Measurements from ENCODE around the gene CCNJL.

Gene CCNJL

DNA sequence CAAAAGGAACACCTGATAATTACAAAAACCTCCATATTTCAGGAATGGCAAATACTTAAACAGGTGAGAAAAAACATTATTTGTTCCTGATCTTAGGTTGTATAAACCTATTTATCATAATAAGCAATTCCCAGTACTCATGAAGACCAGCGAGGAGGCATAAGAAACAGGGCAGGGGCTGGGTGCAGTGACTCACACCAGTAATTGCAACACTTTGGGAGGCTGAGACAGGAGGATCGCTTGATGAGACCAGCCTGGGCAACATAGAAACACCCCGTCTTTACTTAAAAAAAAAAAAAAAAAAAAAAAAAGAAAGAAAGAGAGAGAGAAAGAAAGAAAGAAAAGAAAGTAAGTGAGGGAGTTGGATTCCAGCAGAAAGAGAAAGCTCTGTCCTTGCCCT is 21.6 kb downstream of the CCNJL start:
- no peak for DNase-seq (ENCODE audit: low read depth)

DNA sequence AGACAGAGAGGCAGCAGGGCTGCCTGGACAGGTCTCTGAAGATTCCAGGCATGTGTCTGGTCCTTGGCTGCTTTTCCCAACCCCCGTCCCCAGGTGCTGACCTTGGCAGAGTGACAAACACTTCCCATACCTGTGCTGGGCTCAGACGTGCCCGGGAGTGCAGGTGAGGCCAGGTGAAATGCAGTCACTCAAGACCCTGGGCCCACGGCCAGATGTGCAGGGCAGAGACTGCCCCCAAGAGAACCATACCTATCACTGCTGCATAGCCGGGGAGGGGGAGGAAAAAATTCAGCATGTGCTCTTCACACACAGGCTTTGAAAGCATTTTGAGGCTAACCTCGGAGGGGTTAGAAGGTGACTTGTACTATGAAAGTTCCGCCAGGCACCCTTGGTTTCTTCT is 22.6 kb downstream of the CCNJL start:
- no peak for DNase-seq (ENCODE audit: low read depth)

GRCh38 chr5:160289356-160289651 is 23.1 kb downstream of the CCNJL start:
- no peak for DNase-seq (ENCODE audit: low read depth)

- no peak for DNase-seq (ENCODE audit: low read depth)
Observed at GRCh38 chr5:160287378-160288051, 24.8 kb downstream of the CCNJL start.

DNA sequence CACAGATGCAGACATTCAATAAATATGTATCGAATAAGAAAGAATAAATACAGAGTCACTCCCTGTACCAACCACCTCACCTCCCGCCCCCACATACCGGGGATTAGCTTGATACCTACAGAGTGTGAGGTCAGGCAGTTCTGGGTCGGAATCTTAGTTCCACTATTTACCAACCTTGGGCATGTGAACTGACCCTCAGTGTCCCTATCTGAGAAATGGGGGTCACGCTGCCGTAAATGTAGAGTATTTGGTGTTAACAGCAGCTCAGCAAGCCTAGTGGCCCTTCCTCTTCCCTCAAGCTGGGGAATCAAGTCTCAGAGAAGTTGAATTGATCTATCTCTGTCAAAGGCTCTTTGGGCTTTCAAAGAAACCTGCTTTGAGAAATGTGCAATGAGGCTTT is 25.4 kb downstream of the CCNJL start:
- no peak for DNase-seq (ENCODE audit: low read depth)

DNA sequence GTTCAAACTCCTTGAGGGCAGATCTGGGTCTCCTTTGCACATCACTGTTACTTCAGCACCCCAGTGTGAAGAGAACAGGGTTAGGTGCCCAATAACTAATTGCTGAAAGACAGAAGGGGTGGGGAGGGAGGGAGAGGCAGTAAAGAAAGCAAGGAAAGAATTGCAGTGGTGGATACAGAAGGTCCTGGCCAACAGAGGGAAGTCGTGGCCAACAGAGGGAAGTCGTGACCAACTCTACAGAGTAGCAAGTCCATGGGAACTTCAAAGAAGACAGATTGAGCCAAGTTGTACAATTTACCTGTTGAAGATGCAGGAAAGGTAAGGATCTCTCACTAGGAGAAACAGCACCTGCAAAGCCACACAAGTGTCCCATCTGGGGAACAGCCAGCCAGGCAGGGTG is 27.0 kb downstream of the CCNJL start:
- no peak for DNase-seq (ENCODE audit: low read depth)

DNA sequence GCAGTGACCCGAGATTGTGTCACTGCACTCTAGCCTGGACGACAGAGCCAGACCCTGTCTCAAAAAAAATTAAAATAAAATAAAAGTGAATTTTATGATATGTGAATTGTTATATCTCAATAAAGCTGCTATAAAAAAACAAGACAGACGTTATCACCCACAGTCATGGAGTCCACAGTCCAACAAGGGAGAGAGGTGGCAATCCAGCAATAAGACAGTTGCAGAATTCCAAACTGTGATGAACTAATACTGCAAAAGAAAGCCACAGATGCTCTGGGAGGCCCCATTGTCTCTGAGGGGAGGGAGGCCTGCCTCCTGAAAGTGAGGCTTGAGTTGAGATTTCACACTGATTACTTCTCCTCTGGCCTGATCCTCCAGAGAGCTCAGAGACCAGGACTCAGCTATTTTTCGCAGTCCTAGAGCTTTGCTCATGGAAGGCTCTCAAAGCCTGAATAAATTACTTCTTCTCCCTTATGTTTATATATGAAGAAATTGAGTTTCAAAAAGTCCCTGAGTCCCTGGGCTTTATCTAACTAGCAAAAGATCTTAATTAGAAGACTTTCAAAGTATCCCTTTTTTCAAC is 28.0 kb downstream of the CCNJL start:
- no peak for DNase-seq (ENCODE audit: low read depth)

- DNase-seq (ENCODE audit: low read depth), result no peak
Observed at GRCh38 chr5:160281275-160281674, 31.1 kb downstream of the CCNJL start.

- DNase-seq (ENCODE audit: low read depth), result no peak
Observed at GRCh38 chr5:160280384-160281095, 31.8 kb downstream of the CCNJL start.

GRCh38 chr5:160278343-160278742 is 34.0 kb downstream of the CCNJL start:
- DNase-seq (ENCODE audit: low read depth), result no peak

DNA sequence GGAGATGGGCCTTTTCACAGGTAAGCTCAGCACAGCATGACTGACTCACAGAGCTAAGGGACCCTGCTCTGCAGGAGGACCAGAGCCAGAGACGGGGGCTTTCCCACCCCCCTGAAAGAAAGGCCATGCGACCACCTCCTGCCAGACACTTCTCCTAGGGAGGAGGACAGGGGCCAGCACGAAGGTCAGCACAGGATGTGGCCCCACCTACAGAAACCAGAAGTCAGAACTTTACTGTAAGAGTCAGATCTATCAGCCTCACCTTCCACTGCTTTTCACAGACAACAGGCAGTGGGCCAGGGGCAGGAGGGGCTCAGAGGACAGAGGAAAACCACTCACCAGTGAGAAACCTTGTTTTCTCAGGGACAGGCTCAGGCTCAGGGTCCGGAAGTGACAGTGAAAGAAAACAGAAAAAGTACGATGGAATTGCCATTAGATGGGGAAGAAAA is 37.9 kb downstream of the CCNJL start:
- DNase-seq (ENCODE audit: low read depth), result no peak

- no peak for DNase-seq (ENCODE audit: low read depth)
Observed at GRCh38 chr5:160272889-160273288, 39.5 kb downstream of the CCNJL start.

GRCh38 chr5:160272264-160272663 is 40.1 kb downstream of the CCNJL start:
- DNase-seq (ENCODE audit: low read depth), result no peak

- DNase-seq (ENCODE audit: low read depth), result no peak
Observed at GRCh38 chr5:160271836-160272235, 40.5 kb downstream of the CCNJL start.

- DNase-seq (ENCODE audit: low read depth), result no peak
Observed at GRCh38 chr5:160271396-160271795, 41.0 kb downstream of the CCNJL start.

- DNase-seq (ENCODE audit: low read depth), result no peak
Observed at GRCh38 chr5:160270704-160271103, 41.7 kb downstream of the CCNJL start.

DNA sequence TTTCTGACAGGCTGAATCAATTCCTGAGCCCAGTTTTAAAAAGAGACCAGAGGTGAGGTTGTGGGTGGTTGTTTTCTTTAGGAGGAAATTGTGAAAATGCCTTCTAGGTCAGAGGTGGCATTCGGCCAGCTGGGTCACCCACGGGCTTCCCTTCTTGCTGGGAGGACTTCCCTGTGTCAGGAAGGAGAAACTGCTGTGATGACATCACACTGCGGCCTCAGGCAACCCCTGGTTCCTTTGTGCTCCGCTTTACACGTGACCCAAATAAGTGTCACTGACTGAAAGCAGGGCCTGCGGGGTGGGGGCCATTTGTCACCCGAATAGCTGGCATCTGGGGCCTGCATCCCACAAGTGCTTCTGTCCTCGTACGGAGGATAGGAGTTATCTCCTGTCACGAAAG is 43.3 kb downstream of the CCNJL start:
- DNase-seq (ENCODE audit: low read depth), result peak; percentile 18

DNA sequence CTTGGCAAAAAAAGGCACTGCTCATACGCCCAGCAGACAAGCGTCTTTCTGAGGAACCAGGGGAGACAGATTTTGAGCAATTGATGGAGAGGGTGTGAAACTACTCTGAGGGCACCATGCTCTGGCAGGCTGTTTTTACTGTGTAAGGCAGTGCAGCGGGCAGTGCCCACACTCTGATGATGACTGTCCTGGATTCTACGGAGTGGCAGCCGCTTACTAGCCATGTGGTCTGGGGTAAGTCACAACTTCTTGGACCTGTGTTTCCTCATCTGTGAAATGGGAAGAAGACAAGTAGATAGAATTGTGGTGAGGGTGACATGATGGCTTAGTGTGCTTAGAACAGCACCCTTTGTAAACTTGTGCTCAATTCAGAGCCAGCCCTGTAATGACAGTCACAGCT is 44.2 kb downstream of the CCNJL start:
- no peak for DNase-seq (ENCODE audit: low read depth)

DNA sequence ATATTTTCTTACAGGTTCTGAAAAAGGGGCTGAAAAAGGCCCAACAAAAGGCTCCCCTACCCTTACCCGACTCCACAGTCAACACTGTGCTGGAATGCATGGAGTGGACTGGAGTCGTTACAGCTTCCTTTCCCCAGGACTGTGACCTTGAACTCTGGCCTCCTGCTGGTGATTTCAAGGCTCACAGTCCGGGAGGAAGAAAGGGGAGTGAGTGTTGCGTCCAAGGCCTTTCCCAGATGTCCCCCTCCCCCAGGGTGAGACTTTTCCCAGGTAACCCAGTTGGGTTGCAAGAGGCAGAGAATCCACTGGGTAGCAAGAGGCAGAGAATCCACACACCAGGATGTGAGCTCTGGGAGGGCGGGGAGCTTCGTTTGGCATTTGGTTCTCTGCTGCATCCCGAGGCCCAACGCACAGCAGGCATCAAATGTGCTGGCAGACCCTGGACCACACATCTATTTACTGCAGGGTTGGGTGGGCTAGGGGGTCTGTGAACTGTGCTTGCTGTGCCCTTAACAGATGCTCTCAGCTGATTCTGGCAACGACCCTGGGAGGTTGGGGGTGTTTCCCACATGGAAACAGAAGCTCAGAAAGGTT is 45.5 kb downstream of the CCNJL start:
- no peak for DNase-seq (ENCODE audit: low read depth)

- no peak for DNase-seq (ENCODE audit: low read depth)
Observed at GRCh38 chr5:160266044-160266443, 46.3 kb downstream of the CCNJL start.

DNA sequence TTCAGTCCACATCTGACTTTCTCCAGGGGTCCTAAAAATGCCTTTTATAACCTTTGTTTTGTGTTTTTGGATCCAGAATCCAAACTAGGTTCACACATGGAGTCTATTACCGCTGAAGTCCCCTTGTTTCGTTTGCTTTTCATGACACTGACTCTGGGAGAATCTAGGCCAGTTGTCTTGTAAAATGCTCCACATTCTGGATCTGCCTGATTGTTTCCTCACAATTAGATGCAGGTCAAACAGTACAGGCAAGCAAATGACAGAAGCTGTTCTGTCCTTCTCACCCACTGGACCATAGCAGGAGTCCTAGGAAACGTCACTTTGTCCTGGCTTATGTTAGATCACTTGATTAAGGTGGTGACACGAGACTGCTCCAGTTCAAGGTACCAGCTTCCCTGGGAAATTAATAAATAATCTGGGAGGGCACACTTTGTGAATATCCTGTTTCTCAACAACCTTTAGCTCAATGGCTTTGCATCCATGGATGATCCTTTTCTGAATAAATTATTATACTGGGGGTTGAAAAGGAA is 49.0 kb downstream of the CCNJL start:
- DNase-seq (ENCODE audit: low read depth), result no peak

DNA sequence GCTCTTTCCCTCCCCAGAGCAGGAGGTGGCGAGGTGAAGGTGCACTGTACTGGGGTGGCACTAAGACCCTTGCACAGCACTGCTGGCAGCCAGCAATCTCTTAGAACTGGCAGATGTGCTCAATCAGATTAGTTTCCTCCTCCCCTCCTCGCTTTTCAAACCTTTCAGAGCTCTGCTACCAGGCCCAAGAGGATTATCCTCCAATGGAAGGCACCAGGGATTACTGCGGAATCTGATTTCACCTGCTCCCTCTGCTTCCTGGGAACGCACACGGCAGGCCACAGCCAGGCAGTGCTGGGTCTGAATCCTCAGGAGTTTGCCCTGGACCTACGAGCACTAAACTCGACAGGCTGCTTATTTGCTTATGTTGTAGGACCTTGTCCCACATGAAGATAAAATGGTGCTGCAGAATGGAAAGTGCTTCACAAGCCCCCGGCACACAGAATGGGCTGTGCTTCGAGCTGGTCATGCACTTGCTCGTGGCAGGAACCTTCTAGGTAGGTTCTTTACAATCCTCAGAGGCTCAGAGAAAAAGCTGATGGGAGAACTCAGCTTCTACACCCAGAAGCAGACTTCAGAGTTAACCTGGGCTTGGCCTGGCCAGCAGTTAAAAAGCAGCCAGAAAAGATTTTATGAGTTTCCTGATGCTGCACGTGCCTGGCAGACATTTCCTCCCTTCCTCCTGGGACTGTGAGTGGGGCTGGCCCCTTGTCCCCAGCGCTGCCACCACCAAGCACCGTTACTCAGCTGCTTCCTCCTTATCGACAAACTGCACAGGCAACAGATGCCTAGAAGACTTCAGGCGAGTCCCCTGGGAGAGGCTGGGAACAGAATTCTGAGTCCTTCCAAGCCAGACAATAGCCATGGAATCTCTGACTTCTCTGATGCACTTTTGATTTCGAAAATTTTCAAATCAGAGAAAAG is 50.0 kb downstream of the CCNJL start:
- no peak for DNase-seq (ENCODE audit: low read depth)
